WTC11 (cell line): Measurements from ENCODE around the gene TMEM82. TPM values are rescaled to one million over a fixed set of nuclear protein-coding genes. Genes with fewer than 3 reads are reported as not detected.

Experiments
- ATAC-seq: fragments of 200-7000 bp; cut with Tn5 transposase; 2 replicates; pipeline ENCODE4 v1.10.0; 2021; ENCODE audit warnings: mild to moderate bottlenecking, moderate library complexity
- CTCF ChIA-PET: fragments of 300-600 bp; sonication (Branson Sonifier 250); formaldehyde crosslinking; loops from one replicate; lab custom pipeline; 2021; ENCODE audit warnings: antibody characterized with exemption; lab: Charles Lee
- POLR2A ChIA-PET: fragments of 350-600 bp; sonication (Branson Sonifier 250); formaldehyde crosslinking; loops from one replicate; lab custom pipeline; 2021; ENCODE audit warnings: antibody characterized with exemption; lab: Charles Lee
- DNase-seq: peaks from one replicate; pipeline ENCODE4 v3.0.0; 2021; ENCODE audit warnings: low spot score
- H3K27ac Mint-ChIP-seq: 2 replicates; pipeline ENCODE4 v1.8.0; 2021; ENCODE audit warnings: mixed read lengths
- H3K27me3 Mint-ChIP-seq: 2 replicates; pipeline ENCODE4 v1.8.0; 2021; ENCODE audit warnings: low read depth, mild to moderate bottlenecking, moderate library complexity, mixed read lengths
- H3K36me3 Mint-ChIP-seq: 2 replicates; pipeline ENCODE4 v1.8.0; 2021; ENCODE audit warnings: mixed read lengths
- H3K4me1 Mint-ChIP-seq: 2 replicates; pipeline ENCODE4 v1.8.0; 2022; ENCODE audit warnings: mixed read lengths
- H3K4me3 Mint-ChIP-seq: 2 replicates; pipeline ENCODE4 v1.8.0; 2021; ENCODE audit warnings: mild to moderate bottlenecking, moderate library complexity, mixed read lengths
- H3K9me3 Mint-ChIP-seq: 2 replicates; pipeline ENCODE4 v1.8.0; 2021; ENCODE audit warnings: mixed read lengths
- ATF3 ChIP-seq: sonication (generic); formaldehyde crosslinking; conservative IDR thresholded peaks from 2 replicates; pipeline ENCODE4 v1.8.1; 2022; ENCODE audit warnings: mild to moderate bottlenecking, missing genetic modification reagents
- CREB1 ChIP-seq: sonication (generic); formaldehyde crosslinking; IDR thresholded peaks from 2 replicates; pipeline ENCODE4 v1.8.0; 2023; ENCODE audit warnings: mild to moderate bottlenecking, missing genetic modification reagents
- CTCF ChIP-seq: fragments of 200-600 bp; IDR thresholded peaks from 2 replicates; pipeline ENCODE4 v1.8.0; 2022; ENCODE audit warnings: antibody characterized with exemption
- ELF4 ChIP-seq: sonication (generic); formaldehyde crosslinking; IDR thresholded peaks from 2 replicates; pipeline ENCODE4 v1.8.1; 2022; ENCODE audit warnings: low read depth, mild to moderate bottlenecking, moderate library complexity, missing genetic modification reagents
- EMX1 ChIP-seq: fragments of 250-450 bp; sonication (Bioruptor Pico); IDR thresholded peaks from 2 replicates; pipeline ENCODE4 v1.8.0; 2021; ENCODE audit warnings: mild to moderate bottlenecking
- FOXK1 ChIP-seq: sonication (generic); formaldehyde crosslinking; IDR thresholded peaks from 2 replicates; pipeline ENCODE4 v1.8.0; 2022; ENCODE audit warnings: mild to moderate bottlenecking, moderate library complexity, missing genetic modification reagents
- GRHL2 ChIP-seq: fragments of 250-450 bp; sonication (Bioruptor Pico); IDR thresholded peaks from 2 replicates; pipeline ENCODE4 v1.8.0; 2022; ENCODE audit warnings: mild to moderate bottlenecking, moderate library complexity; ENCODE audit not compliant: insufficient replicate concordance, severe bottlenecking
- HMGA2 ChIP-seq: fragments of 250-450 bp; sonication (Bioruptor Pico); IDR thresholded peaks from 2 replicates; pipeline ENCODE4 v1.4.0; 2021; ENCODE audit warnings: mild to moderate bottlenecking, moderate library complexity
- HMGXB4 ChIP-seq: sonication (generic); formaldehyde crosslinking; IDR thresholded peaks from 2 replicates; pipeline ENCODE4 v1.8.1; 2023; ENCODE audit warnings: mild to moderate bottlenecking, moderate library complexity, missing genetic modification reagents
- MXD4 ChIP-seq: fragments of 250-450 bp; sonication (Bioruptor Pico); IDR thresholded peaks from 2 replicates; pipeline ENCODE4 v1.8.0; 2021; ENCODE audit warnings: mild to moderate bottlenecking, moderate library complexity, borderline replicate concordance
- MYBL2 ChIP-seq: sonication (generic); formaldehyde crosslinking; IDR thresholded peaks from 2 replicates; pipeline ENCODE4 v1.8.1; 2023; ENCODE audit warnings: mild to moderate bottlenecking, moderate library complexity, missing genetic modification reagents
- NR1H2 ChIP-seq: sonication (generic); formaldehyde crosslinking; IDR thresholded peaks from 2 replicates; pipeline ENCODE4 v1.9.0; 2021; ENCODE audit warnings: mild to moderate bottlenecking, moderate library complexity, missing genetic modification reagents
- RELA ChIP-seq: sonication (generic); formaldehyde crosslinking; IDR thresholded peaks from 2 replicates; pipeline ENCODE4 v1.8.1; 2022; ENCODE audit warnings: missing genetic modification reagents, mild to moderate bottlenecking, borderline replicate concordance
- TEAD4 ChIP-seq: sonication (generic); formaldehyde crosslinking; IDR thresholded peaks from 2 replicates; pipeline ENCODE4 v1.8.0; 2022; ENCODE audit warnings: mild to moderate bottlenecking, missing genetic modification reagents
- ZNF416 ChIP-seq: fragments of 250-450 bp; sonication (Bioruptor Pico); IDR thresholded peaks from 2 replicates; pipeline ENCODE4 v1.9.0; 2021; ENCODE audit warnings: mild to moderate bottlenecking, inconsistent platforms
- ZNF512 ChIP-seq: sonication (generic); formaldehyde crosslinking; IDR thresholded peaks from 2 replicates; pipeline ENCODE4 v1.8.1; 2022; ENCODE audit warnings: missing genetic modification reagents, borderline replicate concordance
- total RNA-seq: library from RNA; stranded (reverse); gene quantifications from 3 replicates; pipeline ENCODE4 v1.2.3, GENCODE V29; 2021
- TF ChIP-seq, protein P1 (sequence below): sonication (generic); formaldehyde crosslinking; IDR thresholded peaks from 2 replicates; pipeline ENCODE4 v1.8.0; 2022; ENCODE audit warnings: missing genetic modification reagents
- TF ChIP-seq, protein P2 (sequence below): sonication (generic); formaldehyde crosslinking; IDR thresholded peaks from 2 replicates; pipeline ENCODE4 v1.8.0; 2022; ENCODE audit warnings: mild to moderate bottlenecking, missing genetic modification reagents
- TF ChIP-seq, protein P3 (sequence below): fragments of 250-450 bp; sonication (Bioruptor Pico); IDR thresholded peaks from 2 replicates; pipeline ENCODE4 v2.1.2; 2022; ENCODE audit warnings: mild to moderate bottlenecking, moderate library complexity

Gene TMEM82
- total RNA-seq, 1 experiment from 2014 or later: 0.48 TPM

DNA sequence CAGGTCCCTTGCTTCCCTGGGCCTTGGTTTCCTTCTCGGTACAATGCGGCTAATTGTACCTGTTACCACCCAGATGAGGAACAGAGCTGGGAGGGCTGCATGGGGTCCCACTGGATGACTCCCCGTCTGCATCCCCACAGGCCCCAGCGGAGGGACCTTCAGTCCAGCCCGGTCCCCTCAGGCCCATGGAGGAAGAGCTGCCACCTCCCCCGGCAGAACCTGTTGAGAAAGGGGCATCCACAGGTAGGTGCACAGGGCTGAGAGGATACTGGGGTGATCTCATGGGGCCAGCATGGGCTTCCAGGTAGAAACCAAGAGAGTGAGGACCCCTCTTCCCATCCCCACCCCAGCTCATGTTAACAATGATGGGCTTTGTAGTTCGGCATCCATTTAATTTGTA, 26.1 kb downstream of the TMEM82 start:
- no peaks in the 10 kb centered on the region for H3K9me3 Mint-ChIP-seq
- peaks cover 52% of the 10 kb centered on the region for H3K36me3 Mint-ChIP-seq
- DNase-seq (no peak), ATAC-seq (no peak)
- POLR2A ChIA-PET: interaction anchor here (0.8 kb wide), 1 partner anchor 11 kb away, joined by 3 read pairs; no protein-coding TSS in a partner anchor
- CTCF ChIA-PET: interaction anchor here (0.7 kb wide), 1 partner anchor 24 kb away, joined by 3 read pairs; no protein-coding TSS in a partner anchor
- TF ChIP-seq CTCF (no peak), CREB1 (CRISPR knock-in tag) (no peak), RELA (CRISPR knock-in tag) (no peak), HMGA2 (CRISPR knock-in tag) (no peak), HMGXB4 (no peak), GRHL2 (CRISPR knock-in tag) (no peak), NR1H2 (CRISPR knock-in tag) (no peak), MYBL2 (CRISPR knock-in tag) (no peak)
- TF ChIP-seq, protein P1, sequence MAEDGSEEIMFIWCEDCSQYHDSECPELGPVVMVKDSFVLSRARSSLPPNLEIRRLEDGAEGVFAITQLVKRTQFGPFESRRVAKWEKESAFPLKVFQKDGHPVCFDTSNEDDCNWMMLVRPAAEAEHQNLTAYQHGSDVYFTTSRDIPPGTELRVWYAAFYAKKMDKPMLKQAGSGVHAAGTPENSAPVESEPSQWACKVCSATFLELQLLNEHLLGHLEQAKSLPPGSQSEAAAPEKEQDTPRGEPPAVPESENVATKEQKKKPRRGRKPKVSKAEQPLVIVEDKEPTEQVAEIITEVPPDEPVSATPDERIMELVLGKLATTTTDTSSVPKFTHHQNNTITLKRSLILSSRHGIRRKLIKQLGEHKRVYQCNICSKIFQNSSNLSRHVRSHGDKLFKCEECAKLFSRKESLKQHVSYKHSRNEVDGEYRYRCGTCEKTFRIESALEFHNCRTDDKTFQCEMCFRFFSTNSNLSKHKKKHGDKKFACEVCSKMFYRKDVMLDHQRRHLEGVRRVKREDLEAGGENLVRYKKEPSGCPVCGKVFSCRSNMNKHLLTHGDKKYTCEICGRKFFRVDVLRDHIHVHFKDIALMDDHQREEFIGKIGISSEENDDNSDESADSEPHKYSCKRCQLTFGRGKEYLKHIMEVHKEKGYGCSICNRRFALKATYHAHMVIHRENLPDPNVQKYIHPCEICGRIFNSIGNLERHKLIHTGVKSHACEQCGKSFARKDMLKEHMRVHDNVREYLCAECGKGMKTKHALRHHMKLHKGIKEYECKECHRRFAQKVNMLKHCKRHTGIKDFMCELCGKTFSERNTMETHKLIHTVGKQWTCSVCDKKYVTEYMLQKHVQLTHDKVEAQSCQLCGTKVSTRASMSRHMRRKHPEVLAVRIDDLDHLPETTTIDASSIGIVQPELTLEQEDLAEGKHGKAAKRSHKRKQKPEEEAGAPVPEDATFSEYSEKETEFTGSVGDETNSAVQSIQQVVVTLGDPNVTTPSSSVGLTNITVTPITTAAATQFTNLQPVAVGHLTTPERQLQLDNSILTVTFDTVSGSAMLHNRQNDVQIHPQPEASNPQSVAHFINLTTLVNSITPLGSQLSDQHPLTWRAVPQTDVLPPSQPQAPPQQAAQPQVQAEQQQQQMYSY: no peak
- TF ChIP-seq, protein P2, sequence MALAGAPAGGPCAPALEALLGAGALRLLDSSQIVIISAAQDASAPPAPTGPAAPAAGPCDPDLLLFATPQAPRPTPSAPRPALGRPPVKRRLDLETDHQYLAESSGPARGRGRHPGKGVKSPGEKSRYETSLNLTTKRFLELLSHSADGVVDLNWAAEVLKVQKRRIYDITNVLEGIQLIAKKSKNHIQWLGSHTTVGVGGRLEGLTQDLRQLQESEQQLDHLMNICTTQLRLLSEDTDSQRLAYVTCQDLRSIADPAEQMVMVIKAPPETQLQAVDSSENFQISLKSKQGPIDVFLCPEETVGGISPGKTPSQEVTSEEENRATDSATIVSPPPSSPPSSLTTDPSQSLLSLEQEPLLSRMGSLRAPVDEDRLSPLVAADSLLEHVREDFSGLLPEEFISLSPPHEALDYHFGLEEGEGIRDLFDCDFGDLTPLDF (CRISPR knock-in tag): no peak
- no peaks in the 10 kb centered on the region for H3K27me3 Mint-ChIP-seq
- peaks cover 8% of the 10 kb centered on the region for H3K4me1 Mint-ChIP-seq
- H3K4me3 Mint-ChIP-seq: no peak overlapping the region
- no peak overlapping the region for H3K27ac Mint-ChIP-seq

- DNase-seq: no peak
- Mint-ChIP-seq H3K9me3 (no peaks in the 10 kb centered on the region), H3K4me1 (no peaks in the 10 kb centered on the region), H3K36me3 (peaks cover 53% of the 10 kb centered on the region), H3K4me3 (no peak overlapping the region), H3K27ac (no peak overlapping the region), H3K27me3 (no peaks in the 10 kb centered on the region)
- ChIA-PET POLR2A (no interaction called here), CTCF (interaction anchor here (0.5 kb wide), 1 partner anchor 21 kb away, joined by 3 read pairs; no protein-coding TSS in a partner anchor)
- ATAC-seq: no peak
- TF ChIP-seq EMX1: no peak
- TF ChIP-seq ZNF416: no peak
- no peak for TF ChIP-seq MXD4 (CRISPR knock-in tag)
- TF ChIP-seq ATF3 (CRISPR knock-in tag): no peak
- TF ChIP-seq, protein P3, sequence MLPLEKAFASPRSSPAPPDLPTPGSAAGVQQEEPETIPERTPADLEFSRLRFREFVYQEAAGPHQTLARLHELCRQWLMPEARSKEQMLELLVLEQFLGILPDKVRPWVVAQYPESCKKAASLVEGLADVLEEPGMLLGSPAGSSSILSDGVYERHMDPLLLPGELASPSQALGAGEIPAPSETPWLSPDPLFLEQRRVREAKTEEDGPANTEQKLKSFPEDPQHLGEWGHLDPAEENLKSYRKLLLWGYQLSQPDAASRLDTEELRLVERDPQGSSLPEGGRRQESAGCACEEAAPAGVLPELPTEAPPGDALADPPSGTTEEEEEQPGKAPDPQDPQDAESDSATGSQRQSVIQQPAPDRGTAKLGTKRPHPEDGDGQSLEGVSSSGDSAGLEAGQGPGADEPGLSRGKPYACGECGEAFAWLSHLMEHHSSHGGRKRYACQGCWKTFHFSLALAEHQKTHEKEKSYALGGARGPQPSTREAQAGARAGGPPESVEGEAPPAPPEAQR: no peak
- TF ChIP-seq ELF4 (CRISPR knock-in tag): no peak
- no peak for TF ChIP-seq TEAD4
- TF ChIP-seq ZNF512 (CRISPR knock-in tag): no peak
- TF ChIP-seq, protein P2 (CRISPR knock-in tag): no peak
- TF ChIP-seq FOXK1 (CRISPR knock-in tag): no peak
Observed at GRCh38 chr1:15770313-15770962, 28.1 kb downstream of the TMEM82 start.
